GM19328 (cell line): ENCODE measurements around the gene IDI1.
"Not testable (repeated sequence)": the region's sequence is repeated elsewhere in the genome, so short reads cannot be mapped to it uniquely, and the experiment has no call there.

Experiments used
- ATAC-seq: cut with Tn5 transposase; IDR thresholded peaks from one replicate; pipeline ENCODE4 v1.9.1; 2021; ENCODE audit warnings: mild to moderate bottlenecking, moderate library complexity; ENCODE audit not compliant: unreplicated experiment

The IDI1 gene

GRCh38 chr10:1048732-1049424 is at the start of gene IDI1:
Gene IDI1 (minus strand): TSS chr10:1049119. CDS start chr10:1049003, 116 bp downstream.
- ATAC-seq: peak; percentile 76

GRCh38 chr10:1097436-1097835 is 48.5 kb upstream of the IDI1 start:
- no peak for ATAC-seq

DNA sequence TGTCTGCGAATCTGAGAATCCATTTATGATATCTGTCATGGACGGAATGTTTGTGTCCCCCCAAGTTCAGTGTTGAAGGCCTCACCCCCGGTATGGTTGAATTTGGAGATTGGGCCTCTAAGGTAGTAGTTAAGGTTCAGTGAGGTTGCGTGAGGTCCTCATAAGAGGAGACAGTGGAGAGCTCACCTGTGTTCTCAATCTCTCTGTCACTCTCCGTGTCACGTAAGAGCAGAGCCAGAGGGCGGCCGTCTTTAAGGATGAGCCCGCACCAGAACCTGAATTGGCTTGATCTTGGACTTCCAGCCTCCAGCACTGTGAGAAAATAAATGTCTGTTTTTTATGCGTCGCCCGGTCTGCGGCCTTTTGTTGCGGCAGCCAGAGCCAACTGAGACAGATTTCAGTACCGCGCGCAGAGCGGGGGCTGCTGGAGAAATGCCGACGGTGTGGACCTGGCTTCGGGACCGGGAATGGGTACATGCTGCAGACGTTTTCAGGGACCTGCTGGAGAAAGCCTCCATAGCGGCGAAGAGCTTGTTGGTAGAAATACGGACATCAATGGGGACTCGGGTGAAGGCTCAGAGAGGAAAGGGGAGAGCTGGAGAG is 47.5 kb upstream of the IDI1 start:
- no peak for ATAC-seq

- no peak for ATAC-seq
Measured at GRCh38 chr10:1095498-1095897, 46.6 kb upstream of the IDI1 start.

- ATAC-seq: peak; percentile 52
Measured at GRCh38 chr10:1094112-1095057, 45.5 kb upstream of the IDI1 start.

- no peak for ATAC-seq
Measured at GRCh38 chr10:1093696-1094095, 44.8 kb upstream of the IDI1 start.

GRCh38 chr10:1090696-1091095 is 41.8 kb upstream of the IDI1 start:
- no peak for ATAC-seq

GRCh38 chr10:1089017-1089689 is 40.2 kb upstream of the IDI1 start:
- ATAC-seq: no peak

DNA sequence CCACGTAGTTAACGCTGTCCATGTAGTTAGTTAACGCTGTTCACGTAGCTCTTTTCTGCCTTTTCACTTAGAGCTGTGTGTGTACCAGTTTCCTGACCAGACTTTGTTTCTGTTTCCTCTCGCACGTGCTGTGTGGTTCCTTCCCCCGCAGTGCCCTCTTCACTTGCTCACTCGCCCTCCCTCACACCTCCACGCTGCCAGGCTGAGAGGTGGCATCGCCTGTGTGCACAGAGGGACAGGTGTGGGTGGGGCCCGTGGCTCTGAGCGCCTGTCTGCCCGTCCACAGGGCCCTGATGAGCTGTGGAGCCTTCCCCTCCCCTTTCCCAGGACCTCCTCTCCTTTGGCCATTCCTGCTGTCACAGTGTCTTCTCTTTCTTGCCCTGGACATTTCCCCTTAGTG is 37.9 kb upstream of the IDI1 start:
- no peak for ATAC-seq

DNA sequence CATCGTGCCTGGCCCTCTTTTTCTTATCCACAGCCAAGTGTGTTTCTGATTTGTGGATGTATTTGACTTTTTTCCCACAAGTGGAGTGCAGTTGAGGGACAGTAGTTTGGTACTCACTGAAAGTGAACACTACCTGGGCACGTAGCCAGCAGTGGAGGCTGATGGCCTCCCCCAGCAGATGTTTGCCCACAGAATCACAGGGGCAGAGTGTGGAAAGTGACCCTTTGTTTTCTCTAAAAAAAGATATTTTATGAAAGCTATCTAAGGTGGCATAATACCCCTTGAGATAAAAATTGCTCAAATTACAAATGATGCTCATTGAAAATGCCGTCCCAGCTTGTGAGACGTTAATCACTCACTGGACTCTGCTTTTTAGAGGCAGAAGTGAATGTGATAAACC is 36.3 kb upstream of the IDI1 start:
- ATAC-seq: no peak

- no peak for ATAC-seq
Measured at GRCh38 chr10:1084011-1084950, 35.4 kb upstream of the IDI1 start.

DNA sequence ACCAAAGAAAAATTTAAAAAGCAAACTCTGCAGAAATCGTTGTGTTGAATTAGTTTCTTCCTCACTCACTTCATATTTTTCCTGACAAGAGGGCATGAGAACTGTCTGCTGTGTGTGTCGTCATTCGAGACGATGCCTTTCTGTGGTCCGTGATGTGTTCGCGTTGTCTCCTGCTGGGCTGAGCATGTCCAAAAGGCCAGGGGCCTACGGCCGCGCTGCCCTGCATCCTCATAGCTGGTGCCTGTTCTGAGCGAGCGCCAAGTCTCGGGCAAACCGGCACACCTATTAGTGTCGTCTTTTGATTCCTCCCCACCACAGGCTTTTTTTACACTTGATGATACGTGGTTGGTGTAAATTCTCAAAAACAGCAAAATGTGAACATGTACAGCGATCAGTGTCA is 34.7 kb upstream of the IDI1 start:
- ATAC-seq: no peak

DNA sequence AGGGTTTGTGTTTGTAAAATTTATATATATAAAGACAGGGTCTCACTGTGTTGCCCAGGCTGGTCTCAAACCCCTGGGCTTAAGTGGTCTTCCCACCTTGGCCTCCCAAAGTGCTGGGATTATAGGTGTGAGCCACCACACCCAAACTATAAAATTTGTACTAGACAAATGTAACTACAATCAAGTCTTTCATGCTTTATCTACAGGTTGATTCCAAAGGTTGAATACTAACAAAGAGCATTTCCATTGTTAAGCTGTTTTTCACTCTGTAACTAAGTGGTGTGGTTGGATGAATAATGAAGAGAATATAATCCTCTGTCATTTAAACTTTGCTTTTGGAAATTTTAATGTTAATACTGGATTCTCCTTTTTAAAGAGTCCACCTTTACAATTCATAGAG is 29.7 kb upstream of the IDI1 start:
- ATAC-seq: no peak

DNA sequence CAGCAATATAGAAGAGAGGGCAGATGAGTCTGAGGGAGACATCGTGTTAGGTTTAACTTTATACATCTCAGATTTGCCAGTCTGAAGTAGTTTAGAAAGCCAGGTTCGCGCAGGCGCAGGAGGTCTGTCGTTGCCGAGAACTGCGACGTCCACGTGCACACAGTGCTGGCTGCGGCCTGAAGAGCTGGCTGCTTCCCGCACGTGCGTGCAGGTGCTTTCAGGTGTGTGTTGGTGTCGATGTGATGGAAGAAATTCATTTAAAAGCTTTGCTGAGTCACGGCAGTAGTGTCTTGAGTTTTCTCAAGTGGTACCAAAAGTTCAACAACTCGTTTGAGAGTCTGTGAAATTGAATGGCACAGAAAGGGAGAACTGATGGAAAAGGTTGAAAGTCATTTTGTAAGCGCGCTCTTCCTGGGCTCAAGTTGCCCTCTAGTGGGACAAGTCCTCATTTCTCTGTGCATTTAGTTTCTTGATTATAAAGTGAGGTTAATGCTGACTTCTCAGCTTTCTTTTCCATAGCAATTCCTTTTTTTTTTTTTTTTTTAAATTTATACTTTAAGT is 25.9 kb upstream of the IDI1 start:
- no peak for ATAC-seq

DNA sequence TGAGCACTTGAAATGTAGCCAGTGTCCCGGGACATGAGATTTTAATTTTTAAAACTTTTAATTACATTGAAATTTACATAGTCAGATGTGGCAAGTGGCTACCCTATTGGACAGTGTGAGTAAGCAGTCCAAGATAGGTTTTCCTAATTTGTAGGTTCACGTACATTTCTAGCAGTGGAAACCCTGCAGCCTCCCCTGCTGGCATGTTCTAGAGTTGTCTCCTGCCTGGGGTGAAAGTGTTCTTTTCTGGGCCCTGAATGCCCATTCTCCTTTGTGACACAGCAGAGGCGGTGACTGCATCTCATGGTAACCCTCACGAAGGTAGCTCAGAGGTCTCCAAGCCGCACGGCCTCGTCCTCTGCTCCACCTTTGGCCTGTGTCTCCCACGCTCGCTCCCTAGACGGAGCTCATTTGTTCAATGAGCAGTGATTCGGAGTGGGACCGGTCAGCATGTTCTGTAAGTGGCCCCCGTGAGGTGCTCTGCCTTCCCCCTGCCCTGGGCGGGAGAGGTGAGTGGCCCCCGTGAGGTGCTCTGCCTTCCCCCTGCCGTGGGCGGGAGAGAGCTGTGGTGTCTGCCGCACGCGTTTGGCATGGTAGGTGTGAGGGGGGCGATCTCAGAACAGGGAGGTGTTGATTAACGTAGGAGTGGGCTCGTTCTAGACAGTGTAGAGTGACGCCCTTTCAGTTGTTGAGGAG is 25.3 kb upstream of the IDI1 start:
- no peak for ATAC-seq

- ATAC-seq: no peak
Measured at GRCh38 chr10:1070919-1071318, 22.0 kb upstream of the IDI1 start.

- ATAC-seq: no peak
Measured at GRCh38 chr10:1068380-1069361, 19.8 kb upstream of the IDI1 start.

- not testable (repeated sequence) for ATAC-seq
Measured at GRCh38 chr10:1066734-1067133, 17.8 kb upstream of the IDI1 start.
